Gastroesophageal sphincter (tissue), 4 donors: Measurements from ENCODE around the gene WDHD1. TPM values are rescaled to one million over a fixed set of nuclear protein-coding genes. Genes with fewer than 3 reads are reported as not detected.
"Not testable (repeated sequence)": the region's sequence is repeated elsewhere in the genome, so short reads cannot be mapped to it uniquely, and the experiment has no call there.

ENCODE experiments used
- ATAC-seq: fragments of 150-250 bp; one replicate; pipeline ENCODE4 v1.9.1; 2016; ENCODE audit warnings: mild to moderate bottlenecking, moderate library complexity
- H3K27ac ChIP-seq, 4 donors: fragments of 200-600 bp; sonication (generic) in 3 of 4; 1 replicate in 3 of 4; 2 replicates in 1 of 4; pipeline ENCODE4 v1.5.1; 2016 to 2019
- H3K27me3 ChIP-seq: fragments of 200-600 bp; sonication (generic); one replicate; pipeline ENCODE4 v1.5.1; 2019
- H3K36me3 ChIP-seq, 2 donors: fragments of 200-600 bp; sonication (generic); one replicate each; pipeline ENCODE4 v1.5.1; 2019; ENCODE audit warnings: control low read depth in 1 of 2
- H3K4me1 ChIP-seq, 3 donors: fragments of 200-600 bp; sonication (generic); 1 replicate in 2 of 3; 2 replicates in 1 of 3; pipeline ENCODE4 v1.5.1; 2016 to 2019; ENCODE audit warnings: control low read depth in 2 of 3
- H3K4me3 ChIP-seq, 2 donors: fragments of 200-600 bp; sonication (generic); one replicate each; pipeline ENCODE4 v1.5.1; 2019; ENCODE audit warnings: mild to moderate bottlenecking in 1 of 2, moderate library complexity in 1 of 2
- H3K9me3 ChIP-seq, 3 donors: fragments of 200-600 bp; sonication (generic); one replicate each; pipeline ENCODE4 v1.5.1; 2017 to 2019; ENCODE audit warnings: control low read depth in 2 of 3
- EP300 ChIP-seq: sonication (generic); formaldehyde crosslinking; IDR thresholded peaks from one replicate; pipeline ENCODE4 v1.6.1; 2017; ENCODE audit warnings: antibody characterized with exemption, mild to moderate bottlenecking
- POLR2A ChIP-seq, 2 donors: fragments of 450-650 bp; IDR thresholded peaks; one replicate each; pipeline ENCODE4 v1.6.1; 2017; ENCODE audit warnings: antibody characterized with exemption in 2 of 2, mild to moderate bottlenecking in 2 of 2, moderate library complexity in 1 of 2
- POLR2AphosphoS5 ChIP-seq: sonication (generic); formaldehyde crosslinking; IDR thresholded peaks from one replicate; pipeline ENCODE4 v1.6.1; 2017; ENCODE audit warnings: antibody characterized with exemption
- WGBS, 2 donors: methylation state at CpG; one replicate each; pipeline ENCODE4 v1.1.5; 2018; ENCODE audit warnings: low coverage in 1 of 2; 5-methylcytosine and 5-hydroxymethylcytosine counted together
- total RNA-seq, 4 donors: library from RNA; depleted of rRNA; stranded (reverse); fragments of >200 nt; gene quantifications; one replicate each; pipeline ENCODE4 v1.1.0, GENCODE V29; 2016
- TF ChIP-seq, protein P1 (sequence below), 4 experiments: fragments of 200-600 bp in 2 of 4; fragments of 450-650 bp in 2 of 4; sonication (generic) in 1 of 4; IDR thresholded peaks; one replicate each; pipeline ENCODE4 v1.5.1; 2017 to 2019; ENCODE audit warnings: antibody characterized with exemption in 4 of 4, mild to moderate bottlenecking in 2 of 4, moderate library complexity in 2 of 4

Gene WDHD1
- total RNA-seq, 4 donors from 2014 or later: 0.47 to 5.3 (median 2.2) TPM

DNA sequence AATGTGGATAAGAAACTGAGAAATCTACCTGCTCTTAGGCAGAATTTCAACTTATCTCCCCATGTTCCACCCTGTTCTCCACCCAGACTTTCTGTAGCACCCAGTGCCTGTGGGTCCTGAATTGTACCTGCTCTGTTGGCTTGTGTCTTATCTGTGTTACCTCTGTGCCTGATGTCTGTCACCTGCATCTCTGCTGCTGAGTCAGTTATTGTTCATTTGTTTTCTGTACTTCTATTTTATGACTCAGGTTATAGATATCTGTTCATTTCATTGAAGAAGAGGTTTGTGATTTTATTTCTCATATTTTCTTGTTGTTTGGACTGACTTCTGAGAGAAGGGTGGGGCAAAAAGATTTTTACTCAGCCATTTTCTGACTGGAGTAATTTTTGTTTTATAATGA lies 11.8 kb upstream of the WDHD1 start:
- Histone ChIP-seq H3K27ac (no peak overlapping the region), H3K27me3 (no peaks in the 10 kb centered on the region)

DNA sequence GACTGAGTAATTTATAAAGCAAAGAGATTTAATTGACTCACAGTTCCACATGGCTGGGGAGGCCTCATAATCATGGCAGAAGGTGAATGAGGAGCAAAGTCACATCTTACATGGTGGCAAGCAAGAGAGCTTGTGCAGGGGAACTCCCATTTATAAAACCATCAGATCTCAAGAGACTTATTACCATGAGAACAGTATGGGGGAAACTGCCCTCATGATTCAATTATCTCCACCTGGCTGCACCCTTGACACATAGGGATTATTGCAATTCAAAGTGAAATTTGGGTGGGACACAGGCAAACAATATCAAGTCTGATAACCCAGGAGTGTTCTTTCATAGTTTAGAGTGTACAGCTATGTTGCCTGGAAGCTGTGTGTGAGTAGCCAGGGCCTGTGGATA lies 11.1 kb upstream of the WDHD1 start:
- ATAC-seq, H3K9me3 ChIP-seq: not testable (repeated sequence)
- peaks cover 0 to 43% of the 10 kb centered on the region in 2 donors for H3K36me3 ChIP-seq

More for the DNA sequence above, 11.8 kb upstream of the WDHD1 start:
- TF ChIP-seq, protein P1, sequence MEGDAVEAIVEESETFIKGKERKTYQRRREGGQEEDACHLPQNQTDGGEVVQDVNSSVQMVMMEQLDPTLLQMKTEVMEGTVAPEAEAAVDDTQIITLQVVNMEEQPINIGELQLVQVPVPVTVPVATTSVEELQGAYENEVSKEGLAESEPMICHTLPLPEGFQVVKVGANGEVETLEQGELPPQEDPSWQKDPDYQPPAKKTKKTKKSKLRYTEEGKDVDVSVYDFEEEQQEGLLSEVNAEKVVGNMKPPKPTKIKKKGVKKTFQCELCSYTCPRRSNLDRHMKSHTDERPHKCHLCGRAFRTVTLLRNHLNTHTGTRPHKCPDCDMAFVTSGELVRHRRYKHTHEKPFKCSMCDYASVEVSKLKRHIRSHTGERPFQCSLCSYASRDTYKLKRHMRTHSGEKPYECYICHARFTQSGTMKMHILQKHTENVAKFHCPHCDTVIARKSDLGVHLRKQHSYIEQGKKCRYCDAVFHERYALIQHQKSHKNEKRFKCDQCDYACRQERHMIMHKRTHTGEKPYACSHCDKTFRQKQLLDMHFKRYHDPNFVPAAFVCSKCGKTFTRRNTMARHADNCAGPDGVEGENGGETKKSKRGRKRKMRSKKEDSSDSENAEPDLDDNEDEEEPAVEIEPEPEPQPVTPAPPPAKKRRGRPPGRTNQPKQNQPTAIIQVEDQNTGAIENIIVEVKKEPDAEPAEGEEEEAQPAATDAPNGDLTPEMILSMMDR (IDR thresholded peaks at IDR 0.05): no peak
- no peak for TF ChIP-seq POLR2A (IDR thresholded peaks at IDR 0.05)
- Histone ChIP-seq H3K9me3 (no peaks in the 10 kb centered on the region), H3K4me3 (no peak overlapping the region), H3K36me3 (peaks cover 0 to 51% of the 10 kb centered on the region in 2 donors), H3K4me1 (no peaks in the 10 kb centered on the region)
- no peak for ATAC-seq

DNA sequence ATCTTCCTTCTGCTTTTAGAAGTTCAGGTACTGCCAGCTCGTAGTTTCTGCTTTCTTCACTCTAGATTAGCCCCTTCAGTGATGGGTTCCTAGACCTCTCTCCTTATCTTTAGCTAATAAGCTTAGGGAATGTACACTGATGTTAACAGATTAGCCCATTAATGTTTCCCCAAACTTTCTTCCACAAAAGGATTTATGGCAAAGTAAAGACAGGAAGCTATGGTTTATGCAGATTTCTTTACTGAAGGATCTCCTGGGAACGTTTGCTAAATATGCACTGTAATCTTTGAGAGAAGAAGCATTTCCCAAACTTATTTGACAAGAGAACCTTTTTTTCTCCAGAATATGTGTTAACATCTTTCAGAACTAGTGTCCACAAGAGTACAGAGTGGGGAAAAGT lies 4.3 kb upstream of the WDHD1 start:
- H3K27ac ChIP-seq: no peak overlapping the region
- no peak overlapping the region for H3K4me3 ChIP-seq
- no peaks in the 10 kb centered on the region for H3K27me3 ChIP-seq
- 37 to 50% methylated on average over 2 of the region's 2 CpGs for WGBS, 2 donors
- ATAC-seq: no peak
- TF ChIP-seq EP300 (no peak), POLR2AphosphoS5 (no peak), POLR2A (IDR thresholded peaks at IDR 0.05) (no peak)
- TF ChIP-seq, protein P1 (IDR thresholded peaks at IDR 0.05): no peak
- no peaks in the 10 kb centered on the region for H3K9me3 ChIP-seq
- peaks cover 0 to 23% of the 10 kb centered on the region in 2 donors for H3K36me3 ChIP-seq
- H3K4me1 ChIP-seq: peaks cover 10 to 38% (median 14%) of the 10 kb centered on the region in 3 donors

More for the DNA sequence above, 11.1 kb upstream of the WDHD1 start:
- H3K27me3 ChIP-seq, H3K4me1 ChIP-seq, H3K4me3 ChIP-seq, H3K27ac ChIP-seq: not testable (repeated sequence)

DNA sequence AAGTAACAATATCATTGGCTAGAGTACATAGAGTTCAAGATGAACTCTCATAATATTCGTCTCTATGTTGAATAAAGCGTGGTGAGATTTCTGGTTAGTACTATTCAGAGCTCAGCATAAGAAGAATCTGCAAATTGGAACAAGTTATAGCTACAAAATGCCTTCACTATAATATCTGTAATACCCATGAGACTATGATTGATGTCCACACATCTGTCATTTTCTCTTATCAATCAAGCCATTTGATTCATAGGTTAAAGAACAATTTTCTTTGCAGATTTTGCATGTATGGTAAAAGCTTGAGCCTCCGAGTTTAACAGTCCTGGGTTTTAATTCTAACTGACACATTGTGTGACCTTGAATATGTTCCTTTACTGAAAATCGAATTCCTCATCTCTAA lies 1.6 kb upstream of the WDHD1 start:
- no peak for TF ChIP-seq POLR2AphosphoS5
- no peak for TF ChIP-seq POLR2A (IDR thresholded peaks at IDR 0.05)
- TF ChIP-seq, protein P1 (IDR thresholded peaks at IDR 0.05): no peak
- no peak for TF ChIP-seq EP300
- H3K27me3 ChIP-seq: no peaks in the 10 kb centered on the region
- WGBS, 2 donors: 60 to 66% methylated on average over 4 of the region's 4 CpGs
- peaks cover 12 to 45% (median 17%) of the 10 kb centered on the region in 3 donors for H3K4me1 ChIP-seq
- H3K4me3 ChIP-seq: peak overlapping the region; percentile 65 to 70
- H3K36me3 ChIP-seq: peaks cover 0 to 4% of the 10 kb centered on the region in 2 donors
- H3K27ac ChIP-seq: no peak overlapping the region
- ATAC-seq: no peak
- no peaks in the 10 kb centered on the region for H3K9me3 ChIP-seq

DNA sequence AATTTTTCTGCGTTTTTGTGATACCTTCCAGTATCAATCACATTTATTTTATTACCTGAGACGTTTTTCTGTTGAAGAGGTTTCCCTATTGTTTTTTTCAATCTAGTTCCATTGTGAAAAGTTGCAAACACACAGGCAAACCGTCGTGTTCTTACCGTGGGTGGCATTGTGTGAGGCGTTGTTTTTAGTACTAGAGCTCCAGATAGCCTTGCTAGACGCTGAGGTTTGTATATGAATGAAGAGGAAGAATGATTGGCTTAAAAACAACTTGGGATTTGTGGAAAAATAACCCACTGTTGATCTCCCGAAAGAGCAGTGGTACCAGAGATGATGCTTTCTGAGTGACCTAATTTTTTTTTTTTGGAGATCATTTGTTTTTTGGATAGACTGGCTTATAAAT lies 1.2 kb upstream of the WDHD1 start:
- Histone ChIP-seq H3K36me3 (peaks cover 0 to 4% of the 10 kb centered on the region in 2 donors), H3K4me1 (peaks cover 12 to 45% (median 17%) of the 10 kb centered on the region in 3 donors), H3K4me3 (peak overlapping the region; percentile 65 to 70), H3K9me3 (no peaks in the 10 kb centered on the region), H3K27ac (peak overlapping the region in 2 of 4 donors; percentile 90 to 92), H3K27me3 (no peaks in the 10 kb centered on the region)
- TF ChIP-seq POLR2AphosphoS5: no peak
- TF ChIP-seq POLR2A (IDR thresholded peaks at IDR 0.05): no peak
- TF ChIP-seq, protein P1 (IDR thresholded peaks at IDR 0.05): no peak
- TF ChIP-seq EP300: no peak
- no peak for ATAC-seq
- 2 to 7% methylated on average over 8 of the region's 8 CpGs for WGBS, 2 donors

DNA sequence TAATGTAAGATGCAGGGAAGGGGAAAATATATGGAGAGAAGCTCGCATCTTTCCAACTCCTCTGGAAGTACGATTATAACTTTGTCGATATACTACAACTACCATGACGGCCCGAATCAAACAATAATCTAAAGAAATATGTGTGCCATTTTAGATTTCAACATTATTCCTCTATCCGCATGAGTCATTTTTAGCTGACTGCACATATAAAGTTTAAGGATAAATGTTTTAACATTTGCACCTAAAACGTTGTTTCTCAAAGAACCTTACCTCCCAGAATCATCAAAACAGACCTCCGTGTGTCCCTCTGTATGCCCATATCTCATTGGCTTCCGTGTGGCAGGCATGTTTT lies 482 bp downstream of the WDHD1 start:
- ATAC-seq: no peak
- H3K4me3 ChIP-seq: peak overlapping the region; percentile 65 to 70
- 1% methylated on average over 8 to 9 of the region's 9 CpGs for WGBS, 2 donors
- no peaks in the 10 kb centered on the region for H3K36me3 ChIP-seq
- H3K4me1 ChIP-seq: peaks cover 12 to 43% (median 17%) of the 10 kb centered on the region in 3 donors
- no peak for TF ChIP-seq POLR2AphosphoS5
- TF ChIP-seq POLR2A (IDR thresholded peaks at IDR 0.05): no peak
- TF ChIP-seq EP300: no peak
- TF ChIP-seq, protein P1 (IDR thresholded peaks at IDR 0.05): no peak
- H3K27ac ChIP-seq: peak overlapping the region; percentile 29 to 92 (median 90)
- no peaks in the 10 kb centered on the region for H3K27me3 ChIP-seq
- no peaks in the 10 kb centered on the region for H3K9me3 ChIP-seq
